Gastroesophageal sphincter (tissue), 3 donors: Measurements from ENCODE around the gene RNF126.

Experiments
- EP300 ChIP-seq: sonication (generic); formaldehyde crosslinking; IDR thresholded peaks from one replicate; pipeline ENCODE4 v1.6.1; 2017; ENCODE audit warnings: antibody characterized with exemption, mild to moderate bottlenecking
- POLR2A ChIP-seq, 2 donors: fragments of 450-650 bp; IDR thresholded peaks; one replicate each; pipeline ENCODE4 v1.6.1; 2017; ENCODE audit warnings: antibody characterized with exemption in 2 of 2, mild to moderate bottlenecking in 2 of 2, moderate library complexity in 1 of 2
- TF ChIP-seq, protein P1 (sequence below), 4 experiments: fragments of 200-600 bp in 2 of 4; fragments of 450-650 bp in 2 of 4; sonication (generic) in 1 of 4; IDR thresholded peaks; one replicate each; pipeline ENCODE4 v1.5.1; 2017 to 2019; ENCODE audit warnings: antibody characterized with exemption in 4 of 4, mild to moderate bottlenecking in 2 of 4, moderate library complexity in 2 of 4

DNA sequence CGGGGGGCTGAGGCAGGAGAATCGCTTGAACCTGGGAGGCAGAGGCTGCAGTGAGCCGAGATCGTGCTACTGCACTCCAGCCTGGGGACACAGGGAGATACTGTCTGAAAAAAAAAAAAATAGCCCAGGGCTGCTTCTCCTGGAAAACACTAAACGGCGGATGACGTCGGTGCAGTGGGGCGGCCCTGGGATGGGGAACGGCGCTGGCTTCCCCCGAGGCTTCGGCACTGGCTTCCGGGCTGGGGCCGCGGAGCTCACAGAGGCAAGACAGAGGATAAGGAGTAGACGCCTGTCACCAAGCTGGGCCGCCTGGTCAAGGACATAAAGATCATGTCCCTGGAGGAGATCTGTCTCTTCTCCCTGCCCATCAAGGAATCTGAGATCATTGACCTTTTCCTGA, 27.2 kb upstream of the RNF126 start:
- TF ChIP-seq, protein P1, sequence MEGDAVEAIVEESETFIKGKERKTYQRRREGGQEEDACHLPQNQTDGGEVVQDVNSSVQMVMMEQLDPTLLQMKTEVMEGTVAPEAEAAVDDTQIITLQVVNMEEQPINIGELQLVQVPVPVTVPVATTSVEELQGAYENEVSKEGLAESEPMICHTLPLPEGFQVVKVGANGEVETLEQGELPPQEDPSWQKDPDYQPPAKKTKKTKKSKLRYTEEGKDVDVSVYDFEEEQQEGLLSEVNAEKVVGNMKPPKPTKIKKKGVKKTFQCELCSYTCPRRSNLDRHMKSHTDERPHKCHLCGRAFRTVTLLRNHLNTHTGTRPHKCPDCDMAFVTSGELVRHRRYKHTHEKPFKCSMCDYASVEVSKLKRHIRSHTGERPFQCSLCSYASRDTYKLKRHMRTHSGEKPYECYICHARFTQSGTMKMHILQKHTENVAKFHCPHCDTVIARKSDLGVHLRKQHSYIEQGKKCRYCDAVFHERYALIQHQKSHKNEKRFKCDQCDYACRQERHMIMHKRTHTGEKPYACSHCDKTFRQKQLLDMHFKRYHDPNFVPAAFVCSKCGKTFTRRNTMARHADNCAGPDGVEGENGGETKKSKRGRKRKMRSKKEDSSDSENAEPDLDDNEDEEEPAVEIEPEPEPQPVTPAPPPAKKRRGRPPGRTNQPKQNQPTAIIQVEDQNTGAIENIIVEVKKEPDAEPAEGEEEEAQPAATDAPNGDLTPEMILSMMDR (IDR thresholded peaks at IDR 0.05): no peak
- TF ChIP-seq EP300 (no peak), POLR2A (IDR thresholded peaks at IDR 0.05) (no peak)
